Measurements from ENCODE around the gene ITIH1. TPM values are rescaled to one million over a fixed set of nuclear protein-coding genes. Genes with fewer than 3 reads are reported as not detected.
"Not testable (repeated sequence)": the region's sequence is repeated elsewhere in the genome, so short reads cannot be mapped to it uniquely, and the experiment has no call there.

ITIH1 gene
- not detected for total RNA-seq
- polyA plus RNA-seq: under 1 TPM in 1 of 2 donors, not detected in 1; 0.13 TPM
- long read RNA-seq, donor 1: 0 reads
- long read RNA-seq, donor 2: 0 reads
- long read RNA-seq, donor 3: 0 reads

DNA sequence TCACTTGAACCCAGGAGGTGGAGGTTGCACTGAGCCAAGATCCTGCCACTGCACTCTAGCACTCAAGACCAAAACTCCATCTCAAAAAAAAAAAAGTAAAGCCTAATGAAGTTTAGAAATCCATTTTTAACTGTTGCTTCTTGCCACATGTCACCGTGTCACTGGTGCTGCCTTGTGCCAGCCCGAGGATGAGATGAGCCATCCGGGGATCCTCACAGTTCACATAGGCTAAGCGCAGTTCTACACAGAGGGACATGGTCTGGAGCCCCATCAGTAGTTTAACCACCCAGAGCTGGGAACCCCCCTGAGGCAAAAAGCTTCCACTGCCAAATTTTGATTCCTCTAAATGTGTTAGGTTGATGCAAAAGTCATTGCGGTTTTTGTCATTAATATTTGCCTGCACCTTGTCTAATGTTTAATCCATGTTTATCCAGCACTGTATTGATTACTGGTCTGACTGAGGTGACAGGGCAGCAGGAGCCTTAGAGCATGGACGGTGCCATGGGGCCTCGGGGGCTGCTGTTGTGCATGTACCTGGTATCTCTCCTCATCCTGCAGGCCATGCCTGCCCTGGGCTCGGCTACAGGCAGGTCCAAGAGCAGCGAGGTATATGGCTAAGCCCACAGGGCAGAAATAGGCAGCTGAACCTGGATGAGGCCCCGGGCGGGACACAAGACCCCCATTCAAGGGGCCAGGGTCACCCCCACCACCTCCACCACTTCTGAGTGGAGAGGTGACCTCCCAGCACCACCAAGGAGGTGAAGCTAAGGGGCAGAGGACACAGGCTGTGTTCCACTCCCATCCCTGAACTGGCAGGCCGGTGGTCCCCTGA is at the start of gene ITIH1:
Gene ITIH1 (plus strand): TSS at position 473 of the 832 bp plus-strand sequence. CDS start 17 bp downstream, at position 490.
- ATAC-seq: no peak
- H3K9me3 ChIP-seq: no peaks in the 10 kb centered on the region
- no peaks in the 10 kb centered on the region for H3K36me3 ChIP-seq
- no peak within 1 kb of the TSS for H3K27ac ChIP-seq
- H3K27me3 ChIP-seq: peaks cover 0 to 2% (median 0%) of the 10 kb centered on the region in 7 donors
- intact Hi-C loops (cut with DNase I): loop anchor here in 2 of 10 donors (10.0 kb wide), 2 partner anchors 117 to 297 kb away; partner anchors contain the start of gene STIMATE (in 1 of the 2)
- TF ChIP-seq, protein P1, sequence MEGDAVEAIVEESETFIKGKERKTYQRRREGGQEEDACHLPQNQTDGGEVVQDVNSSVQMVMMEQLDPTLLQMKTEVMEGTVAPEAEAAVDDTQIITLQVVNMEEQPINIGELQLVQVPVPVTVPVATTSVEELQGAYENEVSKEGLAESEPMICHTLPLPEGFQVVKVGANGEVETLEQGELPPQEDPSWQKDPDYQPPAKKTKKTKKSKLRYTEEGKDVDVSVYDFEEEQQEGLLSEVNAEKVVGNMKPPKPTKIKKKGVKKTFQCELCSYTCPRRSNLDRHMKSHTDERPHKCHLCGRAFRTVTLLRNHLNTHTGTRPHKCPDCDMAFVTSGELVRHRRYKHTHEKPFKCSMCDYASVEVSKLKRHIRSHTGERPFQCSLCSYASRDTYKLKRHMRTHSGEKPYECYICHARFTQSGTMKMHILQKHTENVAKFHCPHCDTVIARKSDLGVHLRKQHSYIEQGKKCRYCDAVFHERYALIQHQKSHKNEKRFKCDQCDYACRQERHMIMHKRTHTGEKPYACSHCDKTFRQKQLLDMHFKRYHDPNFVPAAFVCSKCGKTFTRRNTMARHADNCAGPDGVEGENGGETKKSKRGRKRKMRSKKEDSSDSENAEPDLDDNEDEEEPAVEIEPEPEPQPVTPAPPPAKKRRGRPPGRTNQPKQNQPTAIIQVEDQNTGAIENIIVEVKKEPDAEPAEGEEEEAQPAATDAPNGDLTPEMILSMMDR (IDR thresholded peaks at IDR 0.05): no peak
- no peak within 1 kb of the TSS for H3K4me3 ChIP-seq
- no peak for DNase-seq
- H3K4me1 ChIP-seq: peaks cover 0 to 19% (median 0%) of the 10 kb centered on the region in 9 donors
- 88 to 91% methylated on average over 12 of the region's 12 CpGs for whole genome bisulfite sequencing, 2 donors

DNA sequence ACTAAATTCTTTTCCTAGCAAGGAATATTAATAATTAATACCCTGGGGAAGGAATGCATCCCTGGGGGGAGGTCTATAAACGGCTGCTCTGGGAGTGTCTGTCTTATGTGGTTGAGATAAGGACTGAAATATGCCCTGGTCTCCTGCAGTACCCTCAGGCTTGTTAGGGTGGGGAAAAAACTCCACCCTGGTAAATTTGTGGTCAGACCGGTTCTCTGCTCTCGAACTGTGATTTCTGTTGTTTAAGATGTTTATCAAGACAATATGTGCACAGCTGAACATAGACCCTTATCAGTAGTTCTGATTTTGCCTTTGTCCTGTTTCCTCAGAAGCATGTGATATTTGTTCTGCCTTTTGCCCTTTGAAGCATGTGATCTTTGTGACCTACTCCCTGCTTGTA is 48.6 kb upstream of the ITIH1 start:
- H3K27me3 ChIP-seq; DNase-seq; H3K4me1 ChIP-seq; H3K27ac ChIP-seq; intact Hi-C loops (cut with DNase I); H3K4me3 ChIP-seq; ATAC-seq: not testable (repeated sequence)
- peaks cover 0 to 28% (median 8%) of the 10 kb centered on the region in 11 donors for H3K9me3 ChIP-seq
- H3K36me3 ChIP-seq: peaks cover 0 to 64% (median 25%) of the 10 kb centered on the region in 9 donors
- WGBS, 2 donors: 53 to 81% methylated on average over 3 of the region's 3 CpGs

DNA sequence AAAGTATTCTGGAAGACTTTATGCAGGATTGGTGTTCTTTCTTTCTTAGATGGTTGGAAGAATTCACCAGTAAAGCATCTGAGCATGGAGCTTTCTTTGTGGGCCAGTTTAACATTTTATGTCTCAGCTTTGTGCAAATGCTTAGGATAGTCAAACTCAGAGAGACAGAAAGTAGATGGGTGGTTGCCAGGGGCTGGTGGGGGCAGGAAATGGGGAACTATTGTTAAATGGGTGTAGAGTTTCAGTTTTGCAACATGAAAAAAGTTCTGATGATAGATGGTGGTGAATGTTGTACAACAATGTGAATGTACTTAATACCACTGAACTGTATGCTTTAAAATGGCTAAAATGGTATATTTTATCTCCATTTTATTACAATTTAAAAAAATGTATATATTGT is 46.7 kb upstream of the ITIH1 start:
- Histone ChIP-seq H3K4me1 (peaks cover 0 to 8% (median 0%) of the 10 kb centered on the region in 9 donors), H3K36me3 (peaks cover 0 to 84% (median 25%) of the 10 kb centered on the region in 9 donors)
- intact Hi-C loops (cut with DNase I): no loop called here

GRCh38 chr3:52731590-52731989 is 45.8 kb upstream of the ITIH1 start:
- Histone ChIP-seq H3K4me1 (peaks cover 0 to 8% (median 0%) of the 10 kb centered on the region in 9 donors), H3K27ac (no peak overlapping the region), H3K4me3 (no peak overlapping the region), H3K9me3 (peaks cover 0 to 31% (median 8%) of the 10 kb centered on the region in 11 donors), H3K27me3 (no peaks in the 10 kb centered on the region), H3K36me3 (peaks cover 0 to 93% (median 32%) of the 10 kb centered on the region in 9 donors)
- TF ChIP-seq, protein P1 (IDR thresholded peaks at IDR 0.05): no peak
- 82 to 95% methylated on average over 14 of the region's 14 CpGs for WGBS, 2 donors
- DNase-seq (no peak), ATAC-seq (no peak)
- intact Hi-C loops (cut with DNase I): no loop called here

More for the DNA sequence above, 46.7 kb upstream of the ITIH1 start:
- H3K9me3 ChIP-seq: peaks cover 0 to 31% (median 8%) of the 10 kb centered on the region in 11 donors
- no peaks in the 10 kb centered on the region for H3K27me3 ChIP-seq
- DNase-seq (no peak), ATAC-seq (no peak)
- no peak overlapping the region for H3K4me3 ChIP-seq
- no peak overlapping the region for H3K27ac ChIP-seq
- TF ChIP-seq, protein P1 (IDR thresholded peaks at IDR 0.05): no peak

Measured in heart right ventricle (tissue), 16 donors.